ENCODE results near the gene TBC1D9B.

DNA sequence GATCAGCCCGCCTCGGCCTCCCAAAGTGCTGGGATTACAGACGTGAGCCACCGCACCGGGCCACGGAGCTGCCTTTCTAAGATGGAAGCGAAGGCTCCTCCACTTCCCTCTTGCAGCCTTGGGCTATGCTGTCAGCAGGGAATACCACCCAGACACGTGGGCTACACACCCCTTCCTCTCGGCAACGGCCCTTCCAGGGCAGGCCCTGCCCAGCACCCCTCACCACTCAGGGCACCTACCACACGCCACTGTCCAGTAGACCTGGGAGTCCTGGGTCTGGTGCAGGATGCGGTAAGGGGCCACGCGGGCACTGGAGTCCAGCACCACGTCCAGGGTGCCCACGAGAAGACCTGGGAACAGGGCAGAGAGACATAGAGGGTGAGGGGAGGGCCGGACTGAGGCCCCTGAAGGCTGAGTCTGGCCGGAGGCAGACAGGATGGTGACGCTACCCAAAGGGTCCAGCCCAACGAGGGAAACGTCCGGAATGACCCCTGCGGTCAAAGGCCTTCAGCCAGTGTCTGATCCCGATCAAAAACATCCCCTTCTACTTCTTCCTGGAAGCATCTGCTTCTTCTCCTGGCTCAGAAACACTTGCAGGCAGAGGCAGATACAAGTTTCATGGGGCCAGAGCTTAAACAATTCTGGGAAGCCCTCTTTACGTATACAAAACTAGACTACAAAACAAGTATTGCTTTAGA is 3.1 kb downstream of the TBC1D9B start:
- TF ChIP-seq FIP1L1 (IDR thresholded peaks at IDR 0.05; ENCODE audit: low read depth, low read length, poor library complexity, severe bottlenecking): no peak
- no peak for TF ChIP-seq PCBP1 (IDR thresholded peaks at IDR 0.05; ENCODE audit: low read depth, low read length, poor library complexity, severe bottlenecking)
- TF ChIP-seq, protein P1, sequence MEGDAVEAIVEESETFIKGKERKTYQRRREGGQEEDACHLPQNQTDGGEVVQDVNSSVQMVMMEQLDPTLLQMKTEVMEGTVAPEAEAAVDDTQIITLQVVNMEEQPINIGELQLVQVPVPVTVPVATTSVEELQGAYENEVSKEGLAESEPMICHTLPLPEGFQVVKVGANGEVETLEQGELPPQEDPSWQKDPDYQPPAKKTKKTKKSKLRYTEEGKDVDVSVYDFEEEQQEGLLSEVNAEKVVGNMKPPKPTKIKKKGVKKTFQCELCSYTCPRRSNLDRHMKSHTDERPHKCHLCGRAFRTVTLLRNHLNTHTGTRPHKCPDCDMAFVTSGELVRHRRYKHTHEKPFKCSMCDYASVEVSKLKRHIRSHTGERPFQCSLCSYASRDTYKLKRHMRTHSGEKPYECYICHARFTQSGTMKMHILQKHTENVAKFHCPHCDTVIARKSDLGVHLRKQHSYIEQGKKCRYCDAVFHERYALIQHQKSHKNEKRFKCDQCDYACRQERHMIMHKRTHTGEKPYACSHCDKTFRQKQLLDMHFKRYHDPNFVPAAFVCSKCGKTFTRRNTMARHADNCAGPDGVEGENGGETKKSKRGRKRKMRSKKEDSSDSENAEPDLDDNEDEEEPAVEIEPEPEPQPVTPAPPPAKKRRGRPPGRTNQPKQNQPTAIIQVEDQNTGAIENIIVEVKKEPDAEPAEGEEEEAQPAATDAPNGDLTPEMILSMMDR (IDR thresholded peaks at IDR 0.05 in 2 of 3, conservative IDR thresholded peaks at IDR 0.05 in 1 of 3; ENCODE audit: insufficient read depth in 2 of 3, low read depth in 1 of 3, low read length in 3 of 3): no peak
- TF ChIP-seq WHSC1 (IDR thresholded peaks at IDR 0.05; ENCODE audit: low read length): no peak
- TF ChIP-seq HNRNPK (IDR thresholded peaks at IDR 0.05; ENCODE audit: low read depth, low read length, poor library complexity, severe bottlenecking): no peak

All from K562 (cell line).